ENCODE results near the gene ALPK1.
A peak's percentile ranks its signal among the peaks of the same experiment; 100 is the strongest.
"Not testable (repeated sequence)": the region's sequence is repeated elsewhere in the genome, so short reads cannot be mapped to it uniquely, and the experiment has no call there.

Gene ALPK1

GRCh38 chr4:112296949-112297880 lies at the start of gene ALPK1:
ALPK1 (plus strand) TSS chr4:112297369.
- peak; percentile 94 for DNase-seq (ENCODE audit: low read depth)

GRCh38 chr4:112251019-112251643 lies 46.0 kb upstream of the ALPK1 start:
- no peak for DNase-seq (ENCODE audit: low read depth)

GRCh38 chr4:112252234-112252633 lies 44.9 kb upstream of the ALPK1 start:
- DNase-seq (ENCODE audit: low read depth), result no peak

- DNase-seq (ENCODE audit: low read depth), result no peak
Observed at GRCh38 chr4:112253382-112254000, 43.7 kb upstream of the ALPK1 start.

- no peak for DNase-seq (ENCODE audit: low read depth)
Observed at GRCh38 chr4:112257098-112257497, 40.1 kb upstream of the ALPK1 start.

- DNase-seq (ENCODE audit: low read depth), result no peak
Observed at GRCh38 chr4:112266823-112267222, 30.3 kb upstream of the ALPK1 start.

- DNase-seq (ENCODE audit: low read depth), result no peak
Observed at GRCh38 chr4:112270051-112270450, 27.1 kb upstream of the ALPK1 start.

- peak; percentile 67 for DNase-seq (ENCODE audit: low read depth)
Observed at GRCh38 chr4:112270640-112271421, 26.3 kb upstream of the ALPK1 start.

GRCh38 chr4:112272292-112272691 lies 24.9 kb upstream of the ALPK1 start:
- no peak for DNase-seq (ENCODE audit: low read depth)

GRCh38 chr4:112274959-112275358 lies 22.2 kb upstream of the ALPK1 start:
- no peak for DNase-seq (ENCODE audit: low read depth)

GRCh38 chr4:112276113-112276512 lies 21.1 kb upstream of the ALPK1 start:
- DNase-seq (ENCODE audit: low read depth), result no peak

- DNase-seq (ENCODE audit: low read depth), result no peak
Observed at GRCh38 chr4:112277220-112277619, 19.9 kb upstream of the ALPK1 start.

- DNase-seq (ENCODE audit: low read depth), result no peak
Observed at GRCh38 chr4:112277705-112278448, 19.3 kb upstream of the ALPK1 start.

GRCh38 chr4:112279025-112279881 lies 17.9 kb upstream of the ALPK1 start:
- DNase-seq (ENCODE audit: low read depth), result no peak

- DNase-seq (ENCODE audit: low read depth), result no peak
Observed at GRCh38 chr4:112279882-112280315, 17.3 kb upstream of the ALPK1 start.

GRCh38 chr4:112280386-112281056 lies 16.6 kb upstream of the ALPK1 start:
- DNase-seq (ENCODE audit: low read depth), result no peak

GRCh38 chr4:112281895-112282398 lies 15.2 kb upstream of the ALPK1 start:
- not testable (repeated sequence) for DNase-seq (ENCODE audit: low read depth)

- DNase-seq (ENCODE audit: low read depth), result no peak
Observed at GRCh38 chr4:112282860-112283667, 14.1 kb upstream of the ALPK1 start.

GRCh38 chr4:112284166-112284565 lies 13.0 kb upstream of the ALPK1 start:
- DNase-seq (ENCODE audit: low read depth), result no peak

Measured in fibroblast of the conjunctiva (primary cell).